H1 (cell line): ENCODE results near the gene ADTRP. TPM values are rescaled to one million over a fixed set of nuclear protein-coding genes. Genes with fewer than 3 reads are reported as not detected.

Source experiments
- JUN ChIP-seq: IDR thresholded peaks from 2 replicates; pipeline ENCODE4 v1.6.1; 2011; ENCODE audit warnings: low read depth, mild to moderate bottlenecking, improper control_type of control experiment, low read length
- TCF12 ChIP-seq: IDR thresholded peaks from 2 replicates; pipeline ENCODE4 v1.6.1; 2011; ENCODE audit warnings: low read depth, mild to moderate bottlenecking, low read length
- YY1 ChIP-seq: IDR thresholded peaks from 2 replicates; pipeline ENCODE4 v1.6.1; 2011; ENCODE audit warnings: low read depth, mild to moderate bottlenecking, low read length
- polyA plus RNA-seq, 7 experiments: library from polyadenylated mRNA; depleted of rRNA in 3 of 7; stranded (reverse) in 5 of 7; unstranded in 2 of 7; fragments of >200 nt in 5 of 7; fragments of 200-250 nt in 2 of 7; gene quantifications; 1 replicate in 5 of 7; 2 replicates in 1 of 7; 4 replicates in 1 of 7; pipeline versions ENCODE4 v1.2.1 to v1.2.3, GENCODE V29; 2011 to 2013; ENCODE audit warnings: missing spikeins in 2 of 7, mixed read lengths in 2 of 7
- total RNA-seq: library from RNA; stranded (reverse); fragmentation: NEBNext Ultra II Directional; extraction: Animal tissue kit (Norgen Biotek cat#: 25700); gene quantifications from 2 replicates; pipeline ENCODE4 v1.2.1, GENCODE V29; 2021
- TF ChIP-seq, protein P1 (sequence below): IDR thresholded peaks from 2 replicates; pipeline ENCODE4 v1.6.1; 2012; ENCODE audit warnings: low read length, inconsistent platforms

Gene ADTRP
- total and polyA plus RNA-seq, 2 of the 8 experiments (the other 6 are each of a cell fraction or from before 2014, with no cell fraction given), result 0.08 to 0.45 TPM

DNA sequence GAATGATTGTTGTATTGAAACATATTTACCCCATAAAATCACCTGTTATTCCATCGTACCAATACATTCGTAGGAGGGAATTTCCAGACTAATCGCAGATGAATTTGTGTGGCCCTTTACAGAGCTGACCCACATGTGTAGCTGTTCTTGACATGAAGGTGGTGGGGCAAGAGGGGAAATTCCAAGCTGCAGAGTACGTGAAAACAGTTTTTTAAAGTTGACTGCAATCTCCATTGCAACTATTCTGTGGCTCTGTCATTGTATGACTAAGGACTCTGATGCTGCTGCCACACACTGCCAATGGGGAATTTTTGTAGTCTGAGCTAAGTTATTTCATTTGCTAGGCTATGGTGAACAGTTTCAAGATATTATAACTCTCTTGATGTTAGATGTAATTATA is 46.4 kb upstream of the ADTRP start (continued):
- TF ChIP-seq, protein P1, sequence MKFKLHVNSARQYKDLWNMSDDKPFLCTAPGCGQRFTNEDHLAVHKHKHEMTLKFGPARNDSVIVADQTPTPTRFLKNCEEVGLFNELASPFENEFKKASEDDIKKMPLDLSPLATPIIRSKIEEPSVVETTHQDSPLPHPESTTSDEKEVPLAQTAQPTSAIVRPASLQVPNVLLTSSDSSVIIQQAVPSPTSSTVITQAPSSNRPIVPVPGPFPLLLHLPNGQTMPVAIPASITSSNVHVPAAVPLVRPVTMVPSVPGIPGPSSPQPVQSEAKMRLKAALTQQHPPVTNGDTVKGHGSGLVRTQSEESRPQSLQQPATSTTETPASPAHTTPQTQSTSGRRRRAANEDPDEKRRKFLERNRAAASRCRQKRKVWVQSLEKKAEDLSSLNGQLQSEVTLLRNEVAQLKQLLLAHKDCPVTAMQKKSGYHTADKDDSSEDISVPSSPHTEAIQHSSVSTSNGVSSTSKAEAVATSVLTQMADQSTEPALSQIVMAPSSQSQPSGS, result no peak
- TF ChIP-seq YY1, result no peak
- no peak for TF ChIP-seq TCF12
- TF ChIP-seq JUN, result no peak
